CD4-positive, alpha-beta T cell treated with Interleukin-15 for 4 hours (primary cell): Measurements from ENCODE around the gene PPP1R37.
"Not testable (repeated sequence)": the region's sequence is repeated elsewhere in the genome, so short reads cannot be mapped to it uniquely, and the experiment has no call there.

ENCODE experiments used
- DNase-seq: peaks from one replicate; pipeline ENCODE4 v3.0.0-alpha.2; 2020; ENCODE audit warnings: low spot score

PPP1R37 gene

GRCh38 chr19:45115809-45116615, 23.0 kb downstream of the PPP1R37 start:
- no peak for DNase-seq

GRCh38 chr19:45117167-45117594, 24.2 kb downstream of the PPP1R37 start:
- peak; percentile 23 for DNase-seq

- no peak for DNase-seq
Observed at GRCh38 chr19:45117671-45118070, 24.7 kb downstream of the PPP1R37 start.

GRCh38 chr19:45118106-45118505, 25.1 kb downstream of the PPP1R37 start:
- no peak for DNase-seq

- not testable (repeated sequence) for DNase-seq
Observed at GRCh38 chr19:45118591-45119355, 25.8 kb downstream of the PPP1R37 start.

- DNase-seq = no peak
Observed at GRCh38 chr19:45119582-45119981, 26.6 kb downstream of the PPP1R37 start.

GRCh38 chr19:45121827-45122345, 28.9 kb downstream of the PPP1R37 start:
- no peak for DNase-seq

- no peak for DNase-seq
Observed at GRCh38 chr19:45122832-45123231, 29.9 kb downstream of the PPP1R37 start.

- no peak for DNase-seq
Observed at GRCh38 chr19:45123440-45123850, 30.5 kb downstream of the PPP1R37 start.

GRCh38 chr19:45124021-45124420, 31.0 kb downstream of the PPP1R37 start:
- DNase-seq = no peak

- no peak for DNase-seq
Observed at GRCh38 chr19:45125360-45125759, 32.4 kb downstream of the PPP1R37 start.

- peak; percentile 66 for DNase-seq
Observed at GRCh38 chr19:45125975-45126493, 33.1 kb downstream of the PPP1R37 start.

- no peak for DNase-seq
Observed at GRCh38 chr19:45126654-45127053, 33.7 kb downstream of the PPP1R37 start.

- no peak for DNase-seq
Observed at GRCh38 chr19:45128146-45128545, 35.2 kb downstream of the PPP1R37 start.

- no peak for DNase-seq
Observed at GRCh38 chr19:45128806-45129205, 35.8 kb downstream of the PPP1R37 start.

GRCh38 chr19:45130236-45130635, 37.3 kb downstream of the PPP1R37 start:
- DNase-seq = no peak

GRCh38 chr19:45130888-45131615, 38.1 kb downstream of the PPP1R37 start:
- no peak for DNase-seq

- no peak for DNase-seq
Observed at GRCh38 chr19:45133661-45134060, 40.7 kb downstream of the PPP1R37 start.

- no peak for DNase-seq
Observed at GRCh38 chr19:45135176-45135885, 42.4 kb downstream of the PPP1R37 start.

- DNase-seq = no peak
Observed at GRCh38 chr19:45136507-45137178, 43.7 kb downstream of the PPP1R37 start.
